Heart left ventricle (tissue), 16 donors: ENCODE data around the gene CCDC190. TPM values are rescaled to one million over a fixed set of nuclear protein-coding genes. Genes with fewer than 3 reads are reported as not detected.
"Not testable (repeated sequence)": the region's sequence is repeated elsewhere in the genome, so short reads cannot be mapped to it uniquely, and the experiment has no call there.

Experiments
- ATAC-seq, 4 donors: fragments of 200-7000 bp; cut with Tn5 transposase; one replicate each; pipeline ENCODE4 v1.9.1; 2020 to 2022; ENCODE audit warnings: moderate library complexity in 4 of 4, mild to moderate bottlenecking in 3 of 4, moderate number of reproducible peaks in 1 of 4
- DNase-seq, 5 donors: peaks; one replicate each; pipeline ENCODE4 v3.0.0-alpha.2; 2020
- H3K27ac ChIP-seq, 12 donors: fragments of 200-600 bp; sonication (generic) in 4 of 12; one replicate each; pipeline versions ENCODE4 v1.5.0 to v1.8.0; 2016 to 2022; ENCODE audit warnings: mild to moderate bottlenecking in 2 of 12
- H3K27me3 ChIP-seq, 9 donors: fragments of 200-600 bp; sonication (generic) in 2 of 9; one replicate each; pipeline versions ENCODE4 v1.5.1 to v1.8.0; 2016 to 2022; ENCODE audit warnings: mild to moderate bottlenecking in 3 of 9
- H3K36me3 ChIP-seq, 9 donors: fragments of 200-600 bp; sonication (generic) in 2 of 9; one replicate each; pipeline versions ENCODE4 v1.5.0 to v1.8.0; 2018 to 2022; ENCODE audit warnings: mild to moderate bottlenecking in 2 of 9
- H3K4me1 ChIP-seq, 12 donors: fragments of 200-600 bp; sonication (generic) in 4 of 12; one replicate each; pipeline versions ENCODE4 v1.5.0 to v1.8.0; 2016 to 2022; ENCODE audit warnings: mild to moderate bottlenecking in 3 of 12
- H3K4me3 ChIP-seq, 12 donors: fragments of 200-600 bp; sonication (generic) in 4 of 12; one replicate each; pipeline versions ENCODE4 v1.5.0 to v1.8.0; 2017 to 2022; ENCODE audit warnings: mild to moderate bottlenecking in 9 of 12, moderate library complexity in 4 of 12
- H3K9me3 ChIP-seq, 12 donors: fragments of 200-600 bp; sonication (generic) in 4 of 12; one replicate each; pipeline versions ENCODE4 v1.5.0 to v1.8.0; 2016 to 2022; ENCODE audit warnings: mild to moderate bottlenecking in 1 of 12
- CTCF ChIP-seq, 12 donors: fragments of 200-600 bp; sonication (generic) in 4 of 12; IDR thresholded peaks; one replicate each; pipeline versions ENCODE4 v1.5.0 to v1.8.0; 2018 to 2022; ENCODE audit warnings: antibody characterized with exemption in 12 of 12, mild to moderate bottlenecking in 5 of 12
- POLR2A ChIP-seq, 2 donors: fragments of 450-650 bp; IDR thresholded peaks; one replicate each; pipeline ENCODE4 v1.6.1; 2017; ENCODE audit warnings: antibody characterized with exemption in 2 of 2, mild to moderate bottlenecking in 2 of 2, moderate library complexity in 2 of 2
- WGBS, 4 donors: extraction: QIAGEN DNeasy Blood & Tissue Kit in 2 of 4; methylation state at CpG; one replicate each; pipeline versions ENCODE4 v1.1.5 to v1.1.7; 2013 to 2018; 5-methylcytosine and 5-hydroxymethylcytosine counted together
- intact Hi-C, 10 donors: fragments of 100-400 bp; cut with DNase I; formaldehyde crosslinking; loops; one replicate each; pipeline versions ENCODE4 v1.11.1 to v1.14.2; 2022
- polyA plus RNA-seq, 2 donors: library from polyadenylated mRNA; stranded (reverse); fragments of 200-250 nt; gene quantifications; one replicate each; pipeline ENCODE4 v1.2.3, GENCODE V29; 2013
- total RNA-seq, 9 donors: library from RNA; depleted of rRNA in 2 of 9; stranded (reverse); fragments of >200 nt in 2 of 9; fragmentation: NEBNext Ultra II Directional in 3 of 9; extraction: Animal tissue kit (Norgen Biotek cat#: 25700) in 3 of 9; gene quantifications; one replicate each; pipeline versions ENCODE4 v1.1.0 to v1.2.4, GENCODE V29; 2016 to 2023
- donor health status: ischemic (EF 13 %, LVEDD 7.1; RV severe dilation, severe dysfunction).
- donor health status: healthy with polysubstance abuse.
- donor health status: DM: no; HTN: yes; CAD: no.
- donor health status: DM: no; HTN: no; CAD: no.
- donor health status: ischemic (EF 25% LVEDD 6.9; RV normal size, moderate dysfunction).
- donor health status: ischemic (EF 25% LVEDD 5.7; RV mildly dilated, moderate dysfunction).
- donor health status: healthy.
- donor health status: DM: yes; HTN: yes; CAD: no.
- donor health status: ischemic (EF 35%, LVEDD 5.7; RV mildly dilated, moderate dysfunction).
- donor health status: nonischemic (EF 11% LVEDD 7.7; RV severe dilation, severe dysfunction).
- donor health status: DM: yes; HTN: yes; CAD: no.
- donor health status: PGD.
- donor health status: ischemic (EF 29% LVEDD 5.4; RV normal size, mild dysfunction).
- donor health status: nonischemic (EF 23%, LVEDD 6.1; RV moderate dilation, normal function).

The CCDC190 gene
- total and polyA plus RNA-seq, 11 donors, result 0.06 to 1.2 (median 0.32) TPM; not detected in 3

- no peak for ATAC-seq
- WGBS, 4 donors, result 85 to 89% (median 88%) methylated on average over 3 of the region's 3 CpGs
These were observed 37.7 kb downstream of the CCDC190 start for GRCh38 chr1:162823231-162823630.

GRCh38 chr1:162822391-162823200 lies 38.4 kb downstream of the CCDC190 start:
- H3K36me3 ChIP-seq, result no peaks in the 10 kb centered on the region
- DNase-seq (peak in 3 of 5 donors; percentile 11 to 46 (median 22)), ATAC-seq (peak in 3 of 4 donors; percentile 50 to 68 (median 67))
- no peak overlapping the region for H3K27ac ChIP-seq
- peaks cover 0 to 29% (median 9%) of the 10 kb centered on the region in 9 donors for H3K27me3 ChIP-seq
- 3 to 7% (median 4%) methylated on average over 40 to 44 of the region's 44 CpGs for whole genome bisulfite sequencing, 4 donors
- TF ChIP-seq POLR2A (IDR thresholded peaks at IDR 0.05) (no peak), CTCF (IDR thresholded peaks at IDR 0.05) (no peak)
- no peaks in the 10 kb centered on the region for H3K9me3 ChIP-seq
- peak overlapping the region in 11 of 12 donors; percentile 2 to 53 (median 47) for H3K4me3 ChIP-seq
- intact Hi-C loops, result no loop called here
- H3K4me1 ChIP-seq, result peaks cover 0 to 13% (median 0%) of the 10 kb centered on the region in 12 donors

More at GRCh38 chr1:162823231-162823630, 37.7 kb downstream of the CCDC190 start:
- TF ChIP-seq POLR2A (IDR thresholded peaks at IDR 0.05) (no peak), CTCF (IDR thresholded peaks at IDR 0.05) (no peak)
- Histone ChIP-seq H3K4me3 (no peak overlapping the region), H3K36me3 (no peaks in the 10 kb centered on the region), H3K27me3 (peaks cover 0 to 29% (median 9%) of the 10 kb centered on the region in 9 donors), H3K27ac (no peak overlapping the region), H3K9me3 (no peaks in the 10 kb centered on the region), H3K4me1 (peaks cover 0 to 13% (median 0%) of the 10 kb centered on the region in 12 donors)
- intact Hi-C loops, result no loop called here
- no peak for DNase-seq

- ATAC-seq, result peak in 1 of 4 donors; percentile 41
- H3K4me3 ChIP-seq, H3K36me3 ChIP-seq, H3K9me3 ChIP-seq, intact Hi-C loops, DNase-seq: not testable (repeated sequence)
- 69 to 100% (median 86%) methylated on average over 1 of the region's 1 CpG for WGBS, 4 donors
- Histone ChIP-seq H3K4me1 (peaks cover 0 to 13% (median 0%) of the 10 kb centered on the region in 12 donors), H3K27me3 (peaks cover 0 to 21% (median 7%) of the 10 kb centered on the region in 9 donors), H3K27ac (peak overlapping the region in 1 of 12 donors; percentile 40)
These were observed 42.3 kb downstream of the CCDC190 start for GRCh38 chr1:162818666-162819065.

- H3K4me3 ChIP-seq, H3K36me3 ChIP-seq, intact Hi-C loops, H3K9me3 ChIP-seq, DNase-seq: not testable (repeated sequence)
- H3K27me3 ChIP-seq, result peaks cover 0 to 21% (median 5%) of the 10 kb centered on the region in 9 donors
- ATAC-seq, result peak in 3 of 4 donors; percentile 38 to 65 (median 65)
- 41 to 49% (median 43%) methylated on average over 2 of the region's 2 CpGs for WGBS, 4 donors
- H3K27ac ChIP-seq, result peak overlapping the region in 1 of 12 donors; percentile 40
- peaks cover 0 to 12% (median 0%) of the 10 kb centered on the region in 12 donors for H3K4me1 ChIP-seq
These were observed 42.8 kb downstream of the CCDC190 start for GRCh38 chr1:162818136-162818535.

- H3K4me3 ChIP-seq, DNase-seq, H3K27me3 ChIP-seq, H3K4me1 ChIP-seq, ATAC-seq, H3K9me3 ChIP-seq, intact Hi-C loops, H3K27ac ChIP-seq: not testable (repeated sequence)
- H3K36me3 ChIP-seq, result peaks cover 0 to 13% (median 0%) of the 10 kb centered on the region in 9 donors
- 95 to 100% (median 97%) methylated on average over 2 of the region's 2 CpGs for WGBS, 4 donors
These were observed 48.6 kb downstream of the CCDC190 start for GRCh38 chr1:162812357-162812756.

- H3K4me1 ChIP-seq, H3K27me3 ChIP-seq, ATAC-seq, H3K9me3 ChIP-seq, H3K4me3 ChIP-seq, DNase-seq, H3K27ac ChIP-seq: not testable (repeated sequence)
- intact Hi-C loops, result loop anchor here in 2 of 10 donors (10.0 kb wide), 1 partner anchor 193 kb away; no protein-coding TSS in a partner anchor
- WGBS, 4 donors, result 67 to 100% (median 100%) methylated on average over 1 to 2 of the region's 2 CpGs
- peaks cover 0 to 57% (median 23%) of the 10 kb centered on the region in 9 donors for H3K36me3 ChIP-seq
These were observed 53.5 kb downstream of the CCDC190 start for GRCh38 chr1:162807503-162807902.
